NCI-H2227 (cell line): ENCODE data around the gene CFP.

Experiments used
- DNase-seq: peaks from one replicate; lab custom pipeline; 2025; ENCODE audit not compliant: unreplicated experiment; lab: John Stamatoyannopoulos, UW

The CFP gene

GRCh38 chrX:47576021-47576898 lies 53.5 kb downstream of the CFP start:
- DNase-seq: no peak

GRCh38 chrX:47574547-47575301 lies 55.0 kb downstream of the CFP start:
- DNase-seq: no peak

- no peak for DNase-seq
Observed at GRCh38 chrX:47574076-47574546, 55.6 kb downstream of the CFP start.

GRCh38 chrX:47573341-47574075 lies 56.2 kb downstream of the CFP start:
- no peak for DNase-seq
